ENCODE data around the gene AJAP1. TPM values are rescaled to one million over a fixed set of nuclear protein-coding genes. Genes with fewer than 3 reads are reported as not detected.

AJAP1 gene
- total RNA-seq, 1 donor from 2014 or later, result 0.17 TPM

- DNase-seq, result no peak
Measured at GRCh38 chr1:4703646-4704045, 49.2 kb downstream of the AJAP1 start.

GRCh38 chr1:4708840-4709507, 54.6 kb downstream of the AJAP1 start:
- DNase-seq, result no peak

GRCh38 chr1:4709641-4710040, 55.2 kb downstream of the AJAP1 start:
- no peak for DNase-seq

- DNase-seq, result no peak
Measured at GRCh38 chr1:4710592-4711415, 56.4 kb downstream of the AJAP1 start.

GRCh38 chr1:4711416-4712275, 57.2 kb downstream of the AJAP1 start:
- DNase-seq, result no peak

- no peak for DNase-seq
Measured at GRCh38 chr1:4713669-4714068, 59.3 kb downstream of the AJAP1 start.

GRCh38 chr1:4716406-4716805, 62.0 kb downstream of the AJAP1 start:
- no peak for DNase-seq

GRCh38 chr1:4718071-4718470, 63.7 kb downstream of the AJAP1 start:
- no peak for DNase-seq

- no peak for DNase-seq
Measured at GRCh38 chr1:4723106-4723505, 68.7 kb downstream of the AJAP1 start.

- no peak for DNase-seq
Measured at GRCh38 chr1:4724001-4724400, 69.6 kb downstream of the AJAP1 start.

- DNase-seq, result no peak
Measured at GRCh38 chr1:4724695-4725250, 70.4 kb downstream of the AJAP1 start.

GRCh38 chr1:4725416-4725815, 71.0 kb downstream of the AJAP1 start:
- DNase-seq, result no peak

GRCh38 chr1:4726620-4727341, 72.4 kb downstream of the AJAP1 start:
- DNase-seq, result no peak

- DNase-seq, result no peak
Measured at GRCh38 chr1:4728319-4729089, 74.1 kb downstream of the AJAP1 start.

GRCh38 chr1:4729090-4729471, 74.7 kb downstream of the AJAP1 start:
- no peak for DNase-seq

GRCh38 chr1:4730078-4730477, 75.7 kb downstream of the AJAP1 start:
- no peak for DNase-seq

GRCh38 chr1:4733446-4734177, 79.2 kb downstream of the AJAP1 start:
- DNase-seq, result no peak

- no peak for DNase-seq
Measured at GRCh38 chr1:4734219-4734618, 79.8 kb downstream of the AJAP1 start.

GRCh38 chr1:4734791-4735190, 80.4 kb downstream of the AJAP1 start:
- DNase-seq, result no peak

- no peak for DNase-seq
Measured at GRCh38 chr1:4736254-4736653, 81.8 kb downstream of the AJAP1 start.

Measured in dermis blood vessel endothelial cell (primary cell).